ENCODE data around the gene SPTLC3. TPM values are rescaled to one million over a fixed set of nuclear protein-coding genes. Genes with fewer than 3 reads are reported as not detected.
A peak's percentile ranks its signal among the peaks of the same experiment; 100 is the strongest.

Gene SPTLC3
- total RNA-seq, 1 donor: under 0.01 TPM

- peak; percentile 72 for DNase-seq (ENCODE audit: low read depth)
- TF ChIP-seq CTCF (IDR thresholded peaks at IDR 0.05; ENCODE audit: insufficient read depth, low read depth, low read length): peak; percentile 69
- H3K4me3 ChIP-seq (ENCODE audit: low read depth, low read length): no peak overlapping the region
Measured at GRCh38 chr20:12966468-12967085, 42.2 kb upstream of the SPTLC3 start.

GRCh38 chr20:12967932-12968331 lies 40.8 kb upstream of the SPTLC3 start:
- TF ChIP-seq CTCF (IDR thresholded peaks at IDR 0.05; ENCODE audit: insufficient read depth, low read depth, low read length): no peak
- H3K4me3 ChIP-seq (ENCODE audit: low read depth, low read length): no peak overlapping the region
- DNase-seq (ENCODE audit: low read depth): no peak

GRCh38 chr20:12968472-12968871 lies 40.3 kb upstream of the SPTLC3 start:
- no peak overlapping the region for H3K4me3 ChIP-seq (ENCODE audit: low read depth, low read length)
- DNase-seq (ENCODE audit: low read depth): no peak
- TF ChIP-seq CTCF (IDR thresholded peaks at IDR 0.05; ENCODE audit: insufficient read depth, low read depth, low read length): no peak

- TF ChIP-seq CTCF (IDR thresholded peaks at IDR 0.05; ENCODE audit: insufficient read depth, low read depth, low read length): no peak
- no peak for DNase-seq (ENCODE audit: low read depth)
- no peak overlapping the region for H3K4me3 ChIP-seq (ENCODE audit: low read depth, low read length)
Measured at GRCh38 chr20:12969071-12969669, 39.6 kb upstream of the SPTLC3 start.

GRCh38 chr20:12970372-12970821 lies 38.4 kb upstream of the SPTLC3 start:
- TF ChIP-seq CTCF (IDR thresholded peaks at IDR 0.05; ENCODE audit: insufficient read depth, low read depth, low read length): peak; percentile 72
- no peak overlapping the region for H3K4me3 ChIP-seq (ENCODE audit: low read depth, low read length)
- DNase-seq (ENCODE audit: low read depth): peak; percentile 69

- TF ChIP-seq CTCF (IDR thresholded peaks at IDR 0.05; ENCODE audit: insufficient read depth, low read depth, low read length): no peak
- no peak overlapping the region for H3K4me3 ChIP-seq (ENCODE audit: low read depth, low read length)
- DNase-seq (ENCODE audit: low read depth): no peak
Measured at GRCh38 chr20:12975833-12976608, 32.8 kb upstream of the SPTLC3 start.

Measured in fibroblast of villous mesenchyme (primary cell).